Smooth muscle cell (in vitro differentiated cells): ENCODE data around the gene SEPTIN6. TPM values are rescaled to one million over a fixed set of nuclear protein-coding genes. Genes with fewer than 3 reads are reported as not detected.

ENCODE experiments used
- DNase-seq: peaks from one replicate; lab custom pipeline; 2025; ENCODE audit not compliant: unreplicated experiment; lab: John Stamatoyannopoulos, UW
- H2AFZ ChIP-seq: fragments of 200-600 bp; sonication (generic); 2 replicates; pipeline ENCODE4 v1.6.0; 2016; ENCODE audit warnings: antibody characterized with exemption, low read depth, mild to moderate bottlenecking
- H3F3A ChIP-seq: fragments of 200-600 bp; sonication (generic); 2 replicates; pipeline ENCODE4 v1.6.0; 2017; ENCODE audit warnings: antibody characterized with exemption, low read depth
- H3K27ac ChIP-seq: fragments of 200-600 bp; sonication (generic); 2 replicates; pipeline ENCODE4 v1.5.1; 2016; ENCODE audit warnings: low read depth, mild to moderate bottlenecking
- H3K27me3 ChIP-seq: fragments of 200-600 bp; sonication (generic); 2 replicates; pipeline ENCODE4 v1.6.1; 2016; ENCODE audit warnings: low read depth, mild to moderate bottlenecking
- H3K36me3 ChIP-seq: fragments of 200-600 bp; sonication (generic); 2 replicates; pipeline ENCODE4 v1.5.1; 2016; ENCODE audit warnings: low read depth
- H3K4me1 ChIP-seq: fragments of 200-600 bp; sonication (generic); 2 replicates; pipeline ENCODE4 v1.5.1; 2016; ENCODE audit warnings: low read depth
- H3K4me2 ChIP-seq: fragments of 200-600 bp; sonication (generic); 2 replicates; pipeline ENCODE4 v1.6.0; 2016; ENCODE audit warnings: mild to moderate bottlenecking
- H3K4me3 ChIP-seq: fragments of 200-600 bp; sonication (generic); 2 replicates; pipeline ENCODE4 v1.5.1; 2016; ENCODE audit warnings: mild to moderate bottlenecking
- H3K79me2 ChIP-seq: fragments of 200-600 bp; sonication (generic); 2 replicates; pipeline ENCODE4 v1.6.0; 2016; ENCODE audit warnings: low read depth, mild to moderate bottlenecking
- H3K9ac ChIP-seq: fragments of 200-600 bp; sonication (generic); 2 replicates; pipeline ENCODE4 v1.6.0; 2016; ENCODE audit warnings: low read depth
- H3K9me3 ChIP-seq: fragments of 200-600 bp; sonication (generic); replicated peaks from 2 replicates; pipeline ENCODE4 v1.5.1; 2016; ENCODE audit warnings: low read depth
- H4K20me1 ChIP-seq: fragments of 200-600 bp; sonication (generic); 2 replicates; pipeline ENCODE4 v1.6.0; 2016; ENCODE audit warnings: low read depth
- WGBS: methylation state at CpG from one replicate; pipeline ENCODE4 v1.1.7; 2016; ENCODE audit warnings: low lambda C conversion rate; 5-methylcytosine and 5-hydroxymethylcytosine counted together
- polyA plus RNA-seq: library from polyadenylated mRNA; unstranded; fragments of >200 nt; fragmentation: Nextera tagmentation; extraction: Ambion mirVana; gene quantifications from 2 replicates; pipeline ENCODE4 v1.2.1, GENCODE V29; 2016
- total RNA-seq: library from RNA; depleted of rRNA; stranded (reverse); fragments of >200 nt; gene quantifications from 2 replicates; pipeline ENCODE4 v1.2.3, GENCODE V29; 2014
- TF ChIP-seq, protein P1 (sequence below): fragments of 200-600 bp; sonication (generic); IDR thresholded peaks from 2 replicates; pipeline ENCODE4 v1.5.1; 2017; ENCODE audit warnings: borderline replicate concordance, mild to moderate bottlenecking, antibody characterized with exemption; ENCODE audit not compliant: insufficient read depth, poor library complexity, severe bottlenecking

SEPTIN6 gene
- total and polyA plus RNA-seq, 2 experiments from 2014 or later = 58.1 to 58.4 TPM

DNA sequence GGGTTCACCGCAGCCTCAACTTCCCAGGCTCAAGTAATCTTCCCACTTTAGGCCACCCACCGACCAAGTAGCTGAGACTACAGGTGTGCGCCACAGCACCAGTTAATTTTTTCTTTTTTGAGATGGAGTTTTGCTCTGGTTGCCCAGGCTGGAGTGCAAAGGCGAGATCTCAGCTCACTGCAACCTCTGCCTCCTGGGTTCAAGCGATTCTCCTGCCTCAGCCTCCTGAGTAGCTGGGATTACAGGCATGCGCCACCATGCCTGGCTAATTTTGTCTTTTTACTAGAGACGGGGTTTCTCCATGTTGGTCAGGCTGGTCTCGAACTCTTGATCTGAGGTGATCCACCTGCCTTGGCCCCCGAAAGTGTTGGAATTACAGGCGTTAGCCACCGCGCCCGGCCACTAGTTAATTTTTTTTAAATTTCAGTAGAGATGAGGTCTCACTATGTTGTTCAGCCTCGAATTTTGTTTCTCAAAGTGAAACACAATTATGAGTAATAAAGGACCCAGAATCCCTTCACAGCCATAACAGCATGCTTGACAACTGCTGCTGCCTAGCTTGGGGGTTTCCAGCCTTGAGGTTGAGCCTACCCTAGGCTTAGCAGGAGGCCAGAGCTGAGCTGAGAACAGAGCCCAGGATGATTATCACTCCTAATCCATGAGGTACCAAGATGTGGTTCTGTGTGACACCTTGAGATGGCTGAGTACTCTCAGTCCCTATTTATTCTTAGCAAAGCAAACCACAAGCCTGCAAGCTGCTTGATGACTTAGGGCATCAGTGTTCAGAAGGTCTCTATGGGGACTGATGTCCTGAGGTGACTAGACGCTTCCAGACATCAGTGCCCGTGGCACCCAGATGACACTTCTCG is 45.2 kb downstream of the SEPTIN6 start:
- Histone ChIP-seq H3K36me3 (no peaks in the 10 kb centered on the region), H2AFZ (no peak overlapping the region), H3K4me3 (no peak overlapping the region), H3F3A (no peaks in the 10 kb centered on the region), H3K79me2 (no peaks in the 10 kb centered on the region), H3K27me3 (no peaks in the 10 kb centered on the region), H3K4me1 (no peaks in the 10 kb centered on the region), H4K20me1 (no peaks in the 10 kb centered on the region), H3K9ac (no peak overlapping the region), H3K4me2 (no peak overlapping the region), H3K27ac (peak overlapping the region; percentile 12), H3K9me3 (no peaks in the 10 kb centered on the region)
- WGBS = 84% methylated on average over 17 of the region's 17 CpGs
- no peak for DNase-seq
- TF ChIP-seq, protein P1, sequence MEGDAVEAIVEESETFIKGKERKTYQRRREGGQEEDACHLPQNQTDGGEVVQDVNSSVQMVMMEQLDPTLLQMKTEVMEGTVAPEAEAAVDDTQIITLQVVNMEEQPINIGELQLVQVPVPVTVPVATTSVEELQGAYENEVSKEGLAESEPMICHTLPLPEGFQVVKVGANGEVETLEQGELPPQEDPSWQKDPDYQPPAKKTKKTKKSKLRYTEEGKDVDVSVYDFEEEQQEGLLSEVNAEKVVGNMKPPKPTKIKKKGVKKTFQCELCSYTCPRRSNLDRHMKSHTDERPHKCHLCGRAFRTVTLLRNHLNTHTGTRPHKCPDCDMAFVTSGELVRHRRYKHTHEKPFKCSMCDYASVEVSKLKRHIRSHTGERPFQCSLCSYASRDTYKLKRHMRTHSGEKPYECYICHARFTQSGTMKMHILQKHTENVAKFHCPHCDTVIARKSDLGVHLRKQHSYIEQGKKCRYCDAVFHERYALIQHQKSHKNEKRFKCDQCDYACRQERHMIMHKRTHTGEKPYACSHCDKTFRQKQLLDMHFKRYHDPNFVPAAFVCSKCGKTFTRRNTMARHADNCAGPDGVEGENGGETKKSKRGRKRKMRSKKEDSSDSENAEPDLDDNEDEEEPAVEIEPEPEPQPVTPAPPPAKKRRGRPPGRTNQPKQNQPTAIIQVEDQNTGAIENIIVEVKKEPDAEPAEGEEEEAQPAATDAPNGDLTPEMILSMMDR = no peak

DNA sequence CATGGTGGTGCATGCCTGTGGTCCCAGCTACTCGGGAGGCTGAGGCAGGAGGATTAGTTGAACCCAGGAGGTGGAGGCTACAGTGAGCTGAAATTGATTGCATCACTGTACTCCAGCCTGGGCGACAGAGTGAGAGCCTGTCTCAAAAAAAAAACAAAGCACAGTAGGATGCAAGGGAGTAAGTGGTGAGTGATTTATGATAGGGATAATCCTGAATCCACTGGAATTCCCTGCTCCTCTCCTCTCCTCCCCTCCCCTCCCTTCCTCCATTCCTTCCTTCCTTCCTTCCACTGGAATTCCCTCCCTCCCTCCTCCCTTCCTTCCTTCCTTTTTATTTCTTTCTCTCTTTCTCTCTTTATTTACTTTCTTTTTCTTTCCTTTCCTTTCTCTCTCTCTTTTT is 45.9 kb downstream of the SEPTIN6 start:
- Histone ChIP-seq H3K4me1 (no peaks in the 10 kb centered on the region), H3K9ac (no peak overlapping the region), H3K27ac (no peak overlapping the region), H3K27me3 (no peaks in the 10 kb centered on the region), H3K9me3 (no peaks in the 10 kb centered on the region), H3K36me3 (no peaks in the 10 kb centered on the region), H3K4me2 (no peak overlapping the region), H3K4me3 (no peak overlapping the region), H4K20me1 (no peaks in the 10 kb centered on the region), H3F3A (no peaks in the 10 kb centered on the region), H2AFZ (no peak overlapping the region), H3K79me2 (no peaks in the 10 kb centered on the region)
- TF ChIP-seq, protein P1 = no peak
- 25% methylated on average over 2 of the region's 2 CpGs for WGBS
- DNase-seq = no peak

DNA sequence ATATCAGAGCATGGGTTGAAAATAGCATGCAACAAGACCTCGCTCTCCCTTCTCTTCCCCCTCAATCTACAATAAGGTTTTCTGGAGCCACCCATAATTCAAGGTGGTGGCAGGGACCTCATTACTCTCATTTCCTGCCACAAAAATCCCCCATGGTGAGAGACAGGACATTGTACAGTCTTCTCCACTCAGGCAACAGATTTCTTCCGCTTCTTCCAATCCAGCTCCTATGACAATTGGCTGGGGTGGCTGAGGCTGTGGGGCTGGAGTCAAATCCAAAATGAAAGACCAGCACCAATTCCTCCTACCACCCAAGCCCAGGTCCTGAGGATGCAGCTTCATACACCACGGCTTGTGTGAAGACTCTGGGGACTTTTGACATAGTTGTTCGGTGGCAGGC is 46.5 kb downstream of the SEPTIN6 start:
- no peaks in the 10 kb centered on the region for H3K9me3 ChIP-seq
- H3K9ac ChIP-seq = no peak overlapping the region
- H2AFZ ChIP-seq = no peak overlapping the region
- H3K4me1 ChIP-seq = no peaks in the 10 kb centered on the region
- TF ChIP-seq, protein P1 = no peak
- no peaks in the 10 kb centered on the region for H3K36me3 ChIP-seq
- no peak overlapping the region for H3K4me3 ChIP-seq
- no peak overlapping the region for H3K4me2 ChIP-seq
- H3K27me3 ChIP-seq = no peaks in the 10 kb centered on the region
- no peaks in the 10 kb centered on the region for H4K20me1 ChIP-seq
- H3F3A ChIP-seq = no peaks in the 10 kb centered on the region
- H3K27ac ChIP-seq = no peak overlapping the region
- no peaks in the 10 kb centered on the region for H3K79me2 ChIP-seq
- DNase-seq = no peak
- 90% methylated on average over 4 of the region's 4 CpGs for WGBS

- H3F3A ChIP-seq = no peaks in the 10 kb centered on the region
- H3K27ac ChIP-seq = no peak overlapping the region
- H3K9ac ChIP-seq = no peak overlapping the region
- no peak overlapping the region for H2AFZ ChIP-seq
- H3K79me2 ChIP-seq = no peaks in the 10 kb centered on the region
- no peaks in the 10 kb centered on the region for H3K36me3 ChIP-seq
- H3K27me3 ChIP-seq = no peaks in the 10 kb centered on the region
- H3K9me3 ChIP-seq = no peaks in the 10 kb centered on the region
- TF ChIP-seq, protein P1 = no peak
- H3K4me1 ChIP-seq = no peaks in the 10 kb centered on the region
- no peaks in the 10 kb centered on the region for H4K20me1 ChIP-seq
- no peak overlapping the region for H3K4me3 ChIP-seq
- DNase-seq = no peak
- whole genome bisulfite sequencing = 76% methylated on average over 8 of the region's 8 CpGs
- no peak overlapping the region for H3K4me2 ChIP-seq
Measured at GRCh38 chrX:119643696-119644095, 49.3 kb downstream of the SEPTIN6 start.
